ENCODE results near the gene NDUFV1.
"Not testable (repeated sequence)": the region's sequence is repeated elsewhere in the genome, so short reads cannot be mapped to it uniquely, and the experiment has no call there.

- not testable (repeated sequence) for TF ChIP-seq POLR2A, POLR2AphosphoS5 (IDR thresholded peaks at IDR 0.05; ENCODE audit: low read depth, low read length)
These were observed 53.0 kb downstream of the NDUFV1 start for GRCh38 chr11:67659651-67660165.
